Measurements from ENCODE around the gene SPIN1.

SPIN1 gene

DNA sequence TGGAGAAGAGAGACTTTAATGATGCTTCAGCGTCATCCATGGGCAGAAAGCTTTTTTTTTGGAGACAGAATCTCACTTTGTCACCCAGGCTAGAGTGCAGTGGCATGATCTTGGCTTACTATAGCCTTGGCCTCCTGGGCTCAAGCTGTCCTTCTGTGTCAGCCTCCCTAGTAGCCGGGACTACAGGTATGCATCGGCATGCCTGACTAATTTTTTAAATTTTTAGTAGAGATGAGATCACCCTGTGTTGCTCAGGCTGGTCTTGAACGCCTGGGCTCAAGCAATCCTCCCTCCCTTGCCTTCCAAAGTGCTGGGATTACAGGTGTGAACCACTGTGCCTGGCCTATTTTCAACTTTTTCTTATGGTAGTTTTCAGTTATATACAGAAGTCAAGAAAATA is 23.2 kb downstream of the SPIN1 start:
- no peak for TF ChIP-seq TCF12 (IDR thresholded peaks at IDR 0.05; ENCODE audit: low read depth)
- TF ChIP-seq, protein P1, sequence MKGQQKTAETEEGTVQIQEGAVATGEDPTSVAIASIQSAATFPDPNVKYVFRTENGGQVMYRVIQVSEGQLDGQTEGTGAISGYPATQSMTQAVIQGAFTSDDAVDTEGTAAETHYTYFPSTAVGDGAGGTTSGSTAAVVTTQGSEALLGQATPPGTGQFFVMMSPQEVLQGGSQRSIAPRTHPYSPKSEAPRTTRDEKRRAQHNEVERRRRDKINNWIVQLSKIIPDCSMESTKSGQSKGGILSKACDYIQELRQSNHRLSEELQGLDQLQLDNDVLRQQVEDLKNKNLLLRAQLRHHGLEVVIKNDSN (IDR thresholded peaks at IDR 0.05): no peak
- TF ChIP-seq, protein P2, sequence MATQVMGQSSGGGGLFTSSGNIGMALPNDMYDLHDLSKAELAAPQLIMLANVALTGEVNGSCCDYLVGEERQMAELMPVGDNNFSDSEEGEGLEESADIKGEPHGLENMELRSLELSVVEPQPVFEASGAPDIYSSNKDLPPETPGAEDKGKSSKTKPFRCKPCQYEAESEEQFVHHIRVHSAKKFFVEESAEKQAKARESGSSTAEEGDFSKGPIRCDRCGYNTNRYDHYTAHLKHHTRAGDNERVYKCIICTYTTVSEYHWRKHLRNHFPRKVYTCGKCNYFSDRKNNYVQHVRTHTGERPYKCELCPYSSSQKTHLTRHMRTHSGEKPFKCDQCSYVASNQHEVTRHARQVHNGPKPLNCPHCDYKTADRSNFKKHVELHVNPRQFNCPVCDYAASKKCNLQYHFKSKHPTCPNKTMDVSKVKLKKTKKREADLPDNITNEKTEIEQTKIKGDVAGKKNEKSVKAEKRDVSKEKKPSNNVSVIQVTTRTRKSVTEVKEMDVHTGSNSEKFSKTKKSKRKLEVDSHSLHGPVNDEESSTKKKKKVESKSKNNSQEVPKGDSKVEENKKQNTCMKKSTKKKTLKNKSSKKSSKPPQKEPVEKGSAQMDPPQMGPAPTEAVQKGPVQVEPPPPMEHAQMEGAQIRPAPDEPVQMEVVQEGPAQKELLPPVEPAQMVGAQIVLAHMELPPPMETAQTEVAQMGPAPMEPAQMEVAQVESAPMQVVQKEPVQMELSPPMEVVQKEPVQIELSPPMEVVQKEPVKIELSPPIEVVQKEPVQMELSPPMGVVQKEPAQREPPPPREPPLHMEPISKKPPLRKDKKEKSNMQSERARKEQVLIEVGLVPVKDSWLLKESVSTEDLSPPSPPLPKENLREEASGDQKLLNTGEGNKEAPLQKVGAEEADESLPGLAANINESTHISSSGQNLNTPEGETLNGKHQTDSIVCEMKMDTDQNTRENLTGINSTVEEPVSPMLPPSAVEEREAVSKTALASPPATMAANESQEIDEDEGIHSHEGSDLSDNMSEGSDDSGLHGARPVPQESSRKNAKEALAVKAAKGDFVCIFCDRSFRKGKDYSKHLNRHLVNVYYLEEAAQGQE (IDR thresholded peaks at IDR 0.05; ENCODE audit: low read depth): no peak
- TF ChIP-seq TEAD4 (IDR thresholded peaks at IDR 0.05): no peak
- no peak for TF ChIP-seq TAF1 (IDR thresholded peaks at IDR 0.05; ENCODE audit: low read depth)
- no peak for TF ChIP-seq ZBTB7A (IDR thresholded peaks at IDR 0.05; ENCODE audit: low read depth)
- no peak for TF ChIP-seq CEBPB (IDR thresholded peaks at IDR 0.05)
- no peak for TF ChIP-seq RAD21 (IDR thresholded peaks at IDR 0.05; ENCODE audit: low read depth)
- no peak for TF ChIP-seq EP300 (IDR thresholded peaks at IDR 0.05; ENCODE audit: borderline replicate concordance)
- TF ChIP-seq NFIC (IDR thresholded peaks at IDR 0.05): no peak
- TF ChIP-seq FOXM1 (IDR thresholded peaks at IDR 0.05; ENCODE audit: borderline replicate concordance, low read depth): no peak
- TF ChIP-seq CREB1 (IDR thresholded peaks at IDR 0.05; ENCODE audit: low read depth): no peak
- TF ChIP-seq, protein P3, sequence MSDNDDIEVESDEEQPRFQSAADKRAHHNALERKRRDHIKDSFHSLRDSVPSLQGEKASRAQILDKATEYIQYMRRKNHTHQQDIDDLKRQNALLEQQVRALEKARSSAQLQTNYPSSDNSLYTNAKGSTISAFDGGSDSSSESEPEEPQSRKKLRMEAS (IDR thresholded peaks at IDR 0.05): no peak

DNA sequence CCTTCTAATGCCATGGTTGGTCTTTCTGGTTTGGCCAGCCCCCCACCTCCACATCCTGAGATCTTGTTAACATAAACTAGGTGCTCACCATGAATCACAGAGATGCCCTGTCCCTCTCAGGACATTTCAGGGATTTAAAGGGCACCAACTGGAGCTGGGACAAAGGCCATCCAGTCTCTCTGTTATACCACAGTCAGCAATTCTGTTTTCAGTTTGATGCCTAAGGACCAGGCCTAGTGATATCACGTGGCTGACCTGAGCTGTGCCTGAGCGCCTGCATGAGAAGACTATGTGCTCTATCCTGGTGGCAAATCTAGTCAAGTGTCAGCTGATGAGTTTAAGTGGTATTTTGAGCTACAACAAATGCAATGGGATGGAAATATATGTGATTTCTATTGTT is 26.1 kb downstream of the SPIN1 start:
- no peak for TF ChIP-seq CEBPB (IDR thresholded peaks at IDR 0.05)
- no peak for TF ChIP-seq RAD21 (IDR thresholded peaks at IDR 0.05; ENCODE audit: low read depth)
- no peak for TF ChIP-seq FOXM1 (IDR thresholded peaks at IDR 0.05; ENCODE audit: borderline replicate concordance, low read depth)
- no peak for TF ChIP-seq TEAD4 (IDR thresholded peaks at IDR 0.05)
- no peak for TF ChIP-seq YY1 (IDR thresholded peaks at IDR 0.05; ENCODE audit: low read depth)
- no peak for TF ChIP-seq CREB1 (IDR thresholded peaks at IDR 0.05; ENCODE audit: low read depth)

DNA sequence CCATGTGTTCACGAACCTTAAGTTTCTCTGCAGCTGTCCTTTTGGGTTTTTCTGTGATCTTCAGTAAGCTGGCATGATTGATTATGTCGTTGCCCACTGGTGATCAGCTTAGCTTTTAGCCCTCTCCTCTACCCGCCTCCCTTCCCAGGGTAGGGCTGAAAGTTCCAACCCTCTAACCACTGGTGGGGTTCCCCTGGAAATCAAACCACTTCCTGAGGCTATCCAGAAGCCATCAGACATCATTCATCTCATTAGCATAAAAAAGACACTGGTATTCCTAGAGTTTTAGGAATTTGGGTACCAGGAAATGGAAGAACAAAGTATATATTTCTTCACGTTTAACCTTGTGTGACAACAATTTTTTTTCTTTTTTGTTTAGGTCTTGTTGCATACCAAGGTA is 29.8 kb downstream of the SPIN1 start:
- TF ChIP-seq, protein P3 (IDR thresholded peaks at IDR 0.05): no peak
- TF ChIP-seq RAD21 (IDR thresholded peaks at IDR 0.05; ENCODE audit: low read depth) (no peak), EP300 (IDR thresholded peaks at IDR 0.05; ENCODE audit: borderline replicate concordance) (no peak), CREB1 (IDR thresholded peaks at IDR 0.05; ENCODE audit: low read depth) (no peak)

DNA sequence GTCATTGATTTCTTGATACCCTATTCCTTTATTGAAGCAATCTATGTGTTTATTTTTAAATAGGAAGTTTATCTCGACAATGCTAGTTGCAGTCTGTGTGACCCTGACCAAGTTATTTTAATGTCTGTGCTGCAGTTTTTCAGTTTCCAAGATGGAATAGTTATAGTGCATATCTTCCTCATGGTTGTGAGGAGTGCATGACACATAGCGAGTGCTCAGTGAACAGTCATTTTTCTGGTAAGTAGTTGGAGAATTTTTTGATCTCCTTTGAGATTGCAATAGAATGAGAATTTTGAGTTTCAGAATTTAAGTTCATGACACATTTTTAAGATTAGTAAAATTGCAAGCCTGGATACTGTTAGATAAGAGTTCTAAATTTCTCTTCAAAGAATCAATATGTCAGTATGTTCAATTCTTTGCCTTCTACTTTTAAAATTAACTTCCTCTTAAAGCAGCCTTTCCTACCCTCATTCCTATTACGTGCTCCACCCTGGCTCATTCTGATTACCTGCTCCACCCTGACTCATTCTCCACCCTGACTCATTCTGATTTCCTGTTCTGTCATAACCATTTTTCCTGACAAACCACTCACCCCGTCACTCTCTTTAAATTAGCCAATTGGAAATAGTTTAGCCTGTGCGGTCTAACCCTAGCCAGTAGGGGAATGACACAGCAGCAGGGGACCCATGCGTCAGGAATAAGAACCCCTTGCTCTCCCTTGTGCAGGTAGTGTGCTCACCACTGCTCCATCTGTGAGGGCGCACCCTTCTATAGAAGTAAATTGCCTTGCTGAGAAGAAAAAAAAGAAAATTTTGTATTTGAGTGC is 30.7 kb downstream of the SPIN1 start:
- TF ChIP-seq FOXM1 (IDR thresholded peaks at IDR 0.05; ENCODE audit: borderline replicate concordance, low read depth) (no peak), ZBTB7A (IDR thresholded peaks at IDR 0.05; ENCODE audit: low read depth) (no peak), NFIC (IDR thresholded peaks at IDR 0.05) (no peak), RAD21 (IDR thresholded peaks at IDR 0.05; ENCODE audit: low read depth) (no peak), YY1 (IDR thresholded peaks at IDR 0.05; ENCODE audit: low read depth) (no peak), TEAD4 (IDR thresholded peaks at IDR 0.05) (no peak), EGR1 (IDR thresholded peaks at IDR 0.05) (no peak), TAF1 (IDR thresholded peaks at IDR 0.05; ENCODE audit: low read depth) (no peak), CREB1 (IDR thresholded peaks at IDR 0.05; ENCODE audit: low read depth) (no peak), EP300 (IDR thresholded peaks at IDR 0.05; ENCODE audit: borderline replicate concordance) (no peak), TCF12 (IDR thresholded peaks at IDR 0.05; ENCODE audit: low read depth) (no peak), CEBPB (IDR thresholded peaks at IDR 0.05) (no peak)
- TF ChIP-seq, protein P1 (IDR thresholded peaks at IDR 0.05): no peak
- TF ChIP-seq, protein P3 (IDR thresholded peaks at IDR 0.05): no peak
- TF ChIP-seq, protein P2 (IDR thresholded peaks at IDR 0.05; ENCODE audit: low read depth): no peak

DNA sequence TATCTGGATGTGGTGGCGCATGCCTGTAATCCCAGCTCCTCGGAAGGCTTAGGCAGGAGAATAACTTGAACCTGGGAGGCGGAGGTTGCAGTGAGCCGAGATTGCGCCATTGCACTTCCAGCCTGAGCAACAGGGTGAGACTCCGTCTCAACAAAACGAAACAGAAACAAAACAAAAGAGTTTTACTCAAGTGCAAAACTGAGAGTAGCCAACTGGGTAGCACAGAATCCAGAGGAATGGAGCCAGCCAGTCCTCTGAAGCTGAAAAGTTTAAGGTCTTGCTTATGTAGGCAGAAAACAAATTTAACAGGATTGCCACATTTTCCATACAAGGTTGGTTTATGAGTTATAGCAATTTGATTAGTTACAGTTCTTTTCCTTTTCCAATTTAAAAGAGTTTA is 32.0 kb downstream of the SPIN1 start:
- no peak for TF ChIP-seq ZBTB7A (IDR thresholded peaks at IDR 0.05; ENCODE audit: low read depth)
- no peak for TF ChIP-seq CEBPB (IDR thresholded peaks at IDR 0.05)
- no peak for TF ChIP-seq CREB1 (IDR thresholded peaks at IDR 0.05; ENCODE audit: low read depth)
- no peak for TF ChIP-seq NFIC (IDR thresholded peaks at IDR 0.05)
- no peak for TF ChIP-seq TEAD4 (IDR thresholded peaks at IDR 0.05)
- no peak for TF ChIP-seq EGR1 (IDR thresholded peaks at IDR 0.05)
- TF ChIP-seq, protein P2 (IDR thresholded peaks at IDR 0.05; ENCODE audit: low read depth): no peak
- TF ChIP-seq TCF12 (IDR thresholded peaks at IDR 0.05; ENCODE audit: low read depth): no peak
- TF ChIP-seq YY1 (IDR thresholded peaks at IDR 0.05; ENCODE audit: low read depth): no peak
- no peak for TF ChIP-seq TAF1 (IDR thresholded peaks at IDR 0.05; ENCODE audit: low read depth)
- no peak for TF ChIP-seq FOXM1 (IDR thresholded peaks at IDR 0.05; ENCODE audit: borderline replicate concordance, low read depth)
- TF ChIP-seq, protein P1 (IDR thresholded peaks at IDR 0.05): no peak
- no peak for TF ChIP-seq RAD21 (IDR thresholded peaks at IDR 0.05; ENCODE audit: low read depth)
- no peak for TF ChIP-seq EP300 (IDR thresholded peaks at IDR 0.05; ENCODE audit: borderline replicate concordance)
- TF ChIP-seq, protein P3 (IDR thresholded peaks at IDR 0.05): no peak
